SK-N-SH (cell line): ENCODE data around the gene FLRT2. TPM values are rescaled to one million over a fixed set of nuclear protein-coding genes. Genes with fewer than 3 reads are reported as not detected.

Experiments
- CTCF ChIA-PET: fragments of 300-600, 350-600 bp; formaldehyde crosslinking; extraction: SDS; loops from one replicate; lab custom pipeline; 2021; lab: Yijun Ruan, JAX
- POLR2A ChIA-PET: fragments of 350-600 bp; sonication (Branson Sonifier 250); formaldehyde crosslinking; extraction: SDS; loops from one replicate; lab custom pipeline; 2020; ENCODE audit warnings: antibody characterized with exemption, inconsistent platforms; lab: Yijun Ruan, JAX
- DNase-seq: peaks from one replicate; pipeline ENCODE4 v3.0.0; 2012
- H2AFZ ChIP-seq: fragments of 200-600 bp; sonication (generic); 2 replicates; pipeline ENCODE4 v1.8.1; 2016; ENCODE audit warnings: antibody characterized with exemption, mild to moderate bottlenecking, low read depth
- H3F3A ChIP-seq: fragments of 200-600 bp; sonication (generic); replicated peaks from 2 replicates; pipeline ENCODE3; 2016; ENCODE audit warnings: antibody characterized with exemption, mild to moderate bottlenecking; ENCODE audit not compliant: insufficient read depth
- H3K27ac ChIP-seq, 2 experiments: fragments of 200-500 bp in 1 of 2; fragments of 200-600 bp in 1 of 2; sonication (Bioruptor generic) in 1 of 2; sonication (generic), shearing (Covaris generic) in 1 of 2; 2 replicates each; pipeline versions ENCODE4 v1.5.1 to v1.6.1; 2014 to 2016; ENCODE audit warnings: low read depth in 2 of 2, inconsistent platforms in 1 of 2, low read length in 1 of 2, mild to moderate bottlenecking in 1 of 2, mixed read lengths in 1 of 2
- H3K27me3 ChIP-seq: fragments of 200-600 bp; sonication (generic), shearing (Covaris generic); 2 replicates; pipeline ENCODE4 v1.6.1; 2016; ENCODE audit warnings: mixed run types; ENCODE audit not compliant: insufficient read depth
- H3K36me3 ChIP-seq, 2 experiments: fragments of 200-500 bp in 1 of 2; fragments of 200-600 bp in 1 of 2; sonication (Bioruptor generic) in 1 of 2; sonication (generic) in 1 of 2; replicated peaks in 1 of 2; 2 replicates each; pipeline versions ENCODE3 to v1.5.1; 2014 to 2016; ENCODE audit warnings: low read length in 1 of 2, mild to moderate bottlenecking in 1 of 2; ENCODE audit not compliant: insufficient read depth in 2 of 2, control insufficient read depth in 1 of 2
- H3K4me1 ChIP-seq, 2 experiments: fragments of 200-500 bp in 1 of 2; fragments of 200-600 bp in 1 of 2; sonication (Bioruptor generic) in 1 of 2; sonication (generic), shearing (Covaris generic) in 1 of 2; 2 replicates each; pipeline versions ENCODE4 v1.5.1 to v1.6.1; 2014 to 2016; ENCODE audit warnings: low read depth in 1 of 2, low read length in 1 of 2, mixed run types in 1 of 2; ENCODE audit not compliant: insufficient read depth in 2 of 2, control insufficient read depth in 1 of 2
- H3K4me2 ChIP-seq: fragments of 200-600 bp; sonication (generic), shearing (Covaris generic); 2 replicates; pipeline ENCODE4 v1.6.1; 2017; ENCODE audit warnings: mixed run types
- H3K4me3 ChIP-seq, 2 experiments: fragments of 200-500 bp in 1 of 2; fragments of 200-600 bp in 1 of 2; sonication (Bioruptor generic) in 1 of 2; sonication (generic), shearing (Covaris generic) in 1 of 2; 2 replicates each; pipeline versions ENCODE4 v1.5.1 to v1.8.1; 2014 to 2016; ENCODE audit warnings: low read depth in 2 of 2, inconsistent platforms in 1 of 2, low read length in 1 of 2, mild to moderate bottlenecking in 1 of 2, mixed read lengths in 1 of 2, moderate library complexity in 1 of 2
- H3K79me2 ChIP-seq: fragments of 200-600 bp; sonication (generic); 2 replicates; pipeline ENCODE4 v1.8.1; 2017; ENCODE audit warnings: mild to moderate bottlenecking; ENCODE audit not compliant: insufficient read depth
- H3K9ac ChIP-seq: fragments of 200-600 bp; sonication (generic); 2 replicates; pipeline ENCODE4 v1.6.1; 2017; ENCODE audit warnings: mixed run types
- H3K9me2 ChIP-seq: fragments of 200-600 bp; sonication (generic); 2 replicates; pipeline ENCODE4 v1.6.1; 2017; ENCODE audit warnings: mixed run types
- H3K9me3 ChIP-seq: fragments of 200-600 bp; sonication (generic); 2 replicates; pipeline ENCODE4 v1.6.1; 2017; ENCODE audit warnings: mixed run types, mild to moderate bottlenecking, moderate library complexity
- H4K20me1 ChIP-seq: fragments of 200-600 bp; sonication (generic); 2 replicates; pipeline ENCODE4 v1.6.1; 2017; ENCODE audit warnings: mild to moderate bottlenecking, mixed run types; ENCODE audit not compliant: insufficient read depth
- ELF1 ChIP-seq: IDR thresholded peaks from 2 replicates; pipeline ENCODE4 v1.4.0; 2012
- EP300 ChIP-seq, 2 experiments: IDR thresholded peaks; 2 replicates each; pipeline versions ENCODE4 v1.4.0 to v1.6.1; 2012; ENCODE audit warnings: borderline replicate concordance in 1 of 2, low read depth in 1 of 2, low read length in 1 of 2
- FOSL2 ChIP-seq: IDR thresholded peaks from 2 replicates; pipeline ENCODE4 v1.4.0; 2012; ENCODE audit warnings: low read depth, mild to moderate bottlenecking, moderate library complexity, borderline replicate concordance
- GABPA ChIP-seq: IDR thresholded peaks from 2 replicates; pipeline ENCODE4 v1.4.0; 2012; ENCODE audit warnings: low read depth, mild to moderate bottlenecking
- GATA2 ChIP-seq: sonication (generic); formaldehyde crosslinking; IDR thresholded peaks from 2 replicates; pipeline ENCODE4 v1.5.0; 2020; ENCODE audit warnings: mild to moderate bottlenecking, missing genetic modification reagents
- JUND ChIP-seq: IDR thresholded peaks from 2 replicates; pipeline ENCODE4 v1.4.0; 2012
- MXI1 ChIP-seq: IDR thresholded peaks from 2 replicates; pipeline ENCODE4 v1.6.1; 2012; ENCODE audit warnings: mild to moderate bottlenecking, low read depth, low read length, improper control_type of control experiment
- NFIC ChIP-seq: IDR thresholded peaks from 2 replicates; pipeline ENCODE4 v1.4.0; 2012; ENCODE audit warnings: borderline replicate concordance
- NRF1 ChIP-seq: IDR thresholded peaks from 2 replicates; pipeline ENCODE4 v1.6.1; 2012; ENCODE audit warnings: low read depth, mild to moderate bottlenecking, low read length
- RAD21 ChIP-seq: IDR thresholded peaks from 2 replicates; pipeline ENCODE4 v1.6.1; 2012; ENCODE audit warnings: mild to moderate bottlenecking, low read length
- RCOR1 ChIP-seq: fragments of 150-350 bp; IDR thresholded peaks from 2 replicates; pipeline ENCODE4 v1.6.1; 2017; ENCODE audit warnings: antibody characterized with exemption, low read length
- SIN3A ChIP-seq: IDR thresholded peaks from 2 replicates; pipeline ENCODE4 v1.6.1; 2012; ENCODE audit warnings: low read depth, mild to moderate bottlenecking, low read length, moderate library complexity, borderline replicate concordance
- TCF12 ChIP-seq: IDR thresholded peaks from 2 replicates; pipeline ENCODE4 v1.4.0; 2012
- WGBS: methylation state at CpG from one replicate; pipeline ENCODE4 v1.1.6; 2017; ENCODE audit warnings: low lambda C conversion rate; 5-methylcytosine and 5-hydroxymethylcytosine counted together
- polyA plus RNA-seq, 3 experiments: library from polyadenylated mRNA; depleted of rRNA; stranded (reverse); fragments of >200 nt; gene quantifications; 2 replicates each; pipeline ENCODE4 v1.2.3, GENCODE V29; 2012
- TF ChIP-seq, protein P1 (sequence below): fragments of 200-600 bp; sonication (generic); IDR thresholded peaks from 2 replicates; pipeline ENCODE4 v1.6.1; 2017; ENCODE audit warnings: antibody characterized with exemption, mild to moderate bottlenecking, moderate library complexity
- TF ChIP-seq, protein P2 (sequence below): IDR thresholded peaks from 2 replicates; pipeline ENCODE4; 2012

The FLRT2 gene
- polyA plus RNA-seq, 1 of the 3 experiments (the other 2 are of a cell fraction), result 10.8 TPM

GRCh38 chr14:85528080-85528896 lies 1.7 kb upstream of the FLRT2 start (continued):
- TF ChIP-seq TCF12 (0 out of 2 replicates have a peak, but pooled peaks have one; percentile 32), NRF1 (no peak), EP300 (IDR thresholded peaks at IDR 0.05; ENCODE audit: borderline replicate concordance in 1 of 2, low read depth in 1 of 2, low read length in 1 of 2) (peak in 1 of 2 experiments; percentile 11; a peak in 1 of 4 replicates), JUND (peak; percentile 45)

DNA sequence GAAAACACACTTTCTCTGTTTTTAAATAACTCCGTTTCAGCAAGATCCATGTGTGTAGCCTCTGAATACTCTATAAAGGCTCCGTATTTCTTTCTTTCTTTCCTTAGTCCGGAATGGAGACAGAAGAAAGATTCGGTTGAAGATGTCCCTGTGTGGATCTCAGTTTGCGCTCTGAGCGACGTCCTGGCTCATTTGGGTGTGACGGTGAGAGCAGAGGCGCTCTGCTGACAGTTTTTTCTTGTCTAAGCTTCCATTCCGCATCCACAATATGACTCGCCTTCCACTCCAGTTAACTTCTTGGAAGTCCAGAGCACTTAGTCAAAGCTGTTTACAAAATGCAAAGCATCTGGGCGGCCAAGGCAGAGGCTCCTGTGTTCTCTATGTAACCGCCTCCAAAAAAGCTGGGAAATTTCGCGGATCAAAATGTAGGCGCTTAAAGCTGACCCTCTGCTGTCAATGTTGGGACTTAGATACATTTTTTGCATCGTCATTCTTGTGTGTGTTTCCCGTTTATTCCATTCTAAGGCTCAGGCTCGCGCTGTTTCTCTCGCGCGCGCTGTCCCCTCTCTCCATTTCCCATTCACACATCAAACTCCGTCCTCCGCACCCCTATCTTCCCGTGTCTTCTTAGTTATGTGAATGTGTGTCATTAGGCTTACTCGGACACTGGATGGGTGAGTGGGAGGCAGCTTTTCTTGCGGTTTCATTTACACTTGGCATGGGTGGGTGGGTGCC lies 880 bp upstream of the FLRT2 start:
- DNase-seq, result no peak
- Histone ChIP-seq H3K79me2 (peaks cover 38% of the 10 kb centered on the region), H3K27ac (peak overlapping the region; percentile 69 to 86), H3K4me2 (peak overlapping the region; percentile 96), H3F3A (peaks cover 37% of the 10 kb centered on the region), H3K9me3 (no peaks in the 10 kb centered on the region), H3K9me2 (no peaks in the 10 kb centered on the region), H3K36me3 (no peaks in the 10 kb centered on the region), H3K9ac (peak overlapping the region; percentile 79), H3K4me3 (peak overlapping the region; percentile 66 to 86), H3K4me1 (peaks cover 0 to 10% of the 10 kb centered on the region in 2 experiments; a peak in 2 of 4 replicates), H2AFZ (peak overlapping the region; percentile 89), H4K20me1 (no peaks in the 10 kb centered on the region), H3K27me3 (no peaks in the 10 kb centered on the region)
- ChIA-PET POLR2A (no interaction called here), CTCF (interaction anchor here (1.3 kb wide), 1 partner anchor 11 kb away, joined by 3 read pairs; no protein-coding TSS in a partner anchor)
- peak; percentile 26; the same call in 1 of the 2 replicates for TF ChIP-seq FOSL2
- no peak for TF ChIP-seq NFIC
- TF ChIP-seq, protein P1, sequence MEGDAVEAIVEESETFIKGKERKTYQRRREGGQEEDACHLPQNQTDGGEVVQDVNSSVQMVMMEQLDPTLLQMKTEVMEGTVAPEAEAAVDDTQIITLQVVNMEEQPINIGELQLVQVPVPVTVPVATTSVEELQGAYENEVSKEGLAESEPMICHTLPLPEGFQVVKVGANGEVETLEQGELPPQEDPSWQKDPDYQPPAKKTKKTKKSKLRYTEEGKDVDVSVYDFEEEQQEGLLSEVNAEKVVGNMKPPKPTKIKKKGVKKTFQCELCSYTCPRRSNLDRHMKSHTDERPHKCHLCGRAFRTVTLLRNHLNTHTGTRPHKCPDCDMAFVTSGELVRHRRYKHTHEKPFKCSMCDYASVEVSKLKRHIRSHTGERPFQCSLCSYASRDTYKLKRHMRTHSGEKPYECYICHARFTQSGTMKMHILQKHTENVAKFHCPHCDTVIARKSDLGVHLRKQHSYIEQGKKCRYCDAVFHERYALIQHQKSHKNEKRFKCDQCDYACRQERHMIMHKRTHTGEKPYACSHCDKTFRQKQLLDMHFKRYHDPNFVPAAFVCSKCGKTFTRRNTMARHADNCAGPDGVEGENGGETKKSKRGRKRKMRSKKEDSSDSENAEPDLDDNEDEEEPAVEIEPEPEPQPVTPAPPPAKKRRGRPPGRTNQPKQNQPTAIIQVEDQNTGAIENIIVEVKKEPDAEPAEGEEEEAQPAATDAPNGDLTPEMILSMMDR, result no peak
- no peak for TF ChIP-seq MXI1
- TF ChIP-seq GABPA, result no peak
- TF ChIP-seq RAD21, result no peak
- TF ChIP-seq GATA2 (CRISPR knock-in tag), result no peak
- no peak for TF ChIP-seq TCF12
- TF ChIP-seq, protein P2, sequence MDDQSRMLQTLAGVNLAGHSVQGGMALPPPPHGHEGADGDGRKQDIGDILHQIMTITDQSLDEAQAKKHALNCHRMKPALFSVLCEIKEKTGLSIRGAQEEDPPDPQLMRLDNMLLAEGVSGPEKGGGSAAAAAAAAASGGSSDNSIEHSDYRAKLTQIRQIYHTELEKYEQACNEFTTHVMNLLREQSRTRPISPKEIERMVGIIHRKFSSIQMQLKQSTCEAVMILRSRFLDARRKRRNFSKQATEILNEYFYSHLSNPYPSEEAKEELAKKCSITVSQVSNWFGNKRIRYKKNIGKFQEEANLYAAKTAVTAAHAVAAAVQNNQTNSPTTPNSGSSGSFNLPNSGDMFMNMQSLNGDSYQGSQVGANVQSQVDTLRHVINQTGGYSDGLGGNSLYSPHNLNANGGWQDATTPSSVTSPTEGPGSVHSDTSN, result 0 out of 2 replicates have a peak, but pooled peaks have one; percentile 7
- TF ChIP-seq RCOR1, result no peak
- peak; percentile 14; the same call in 1 of the 2 replicates for TF ChIP-seq SIN3A
- no peak for TF ChIP-seq ELF1
- 1% methylated on average over 29 of the region's 29 CpGs for WGBS
